Astrocyte of the cerebellum (primary cell): ENCODE results near the gene COL11A2.

Experiments
- DNase-seq: peaks from one replicate; pipeline ENCODE4 v3.0.0-alpha.2; 2011; ENCODE audit warnings: low read depth
- H3K4me3 ChIP-seq: 2 replicates; pipeline ENCODE4 v1.5.1; 2011; ENCODE audit warnings: mild to moderate bottlenecking, low read depth, low read length, moderate library complexity
- in situ Hi-C: cut with HindIII; loops from 2 replicates; pipeline ENCODE4 v1.10.0; 2017; ENCODE audit warnings: low sequenced_read_pairs
- TF ChIP-seq, protein P1 (sequence below): IDR thresholded peaks from 2 replicates; pipeline ENCODE4 v1.5.1; 2012; ENCODE audit warnings: low read length, low read depth, moderate library complexity, mild to moderate bottlenecking; ENCODE audit errors: missing control alignments

The COL11A2 gene

GRCh38 chr6:33161354-33162331 is 30.6 kb downstream of the COL11A2 start:
- H3K4me3 ChIP-seq = peak overlapping the region; percentile 29
- in situ Hi-C loops = no loop called here
- DNase-seq = no peak
- TF ChIP-seq, protein P1, sequence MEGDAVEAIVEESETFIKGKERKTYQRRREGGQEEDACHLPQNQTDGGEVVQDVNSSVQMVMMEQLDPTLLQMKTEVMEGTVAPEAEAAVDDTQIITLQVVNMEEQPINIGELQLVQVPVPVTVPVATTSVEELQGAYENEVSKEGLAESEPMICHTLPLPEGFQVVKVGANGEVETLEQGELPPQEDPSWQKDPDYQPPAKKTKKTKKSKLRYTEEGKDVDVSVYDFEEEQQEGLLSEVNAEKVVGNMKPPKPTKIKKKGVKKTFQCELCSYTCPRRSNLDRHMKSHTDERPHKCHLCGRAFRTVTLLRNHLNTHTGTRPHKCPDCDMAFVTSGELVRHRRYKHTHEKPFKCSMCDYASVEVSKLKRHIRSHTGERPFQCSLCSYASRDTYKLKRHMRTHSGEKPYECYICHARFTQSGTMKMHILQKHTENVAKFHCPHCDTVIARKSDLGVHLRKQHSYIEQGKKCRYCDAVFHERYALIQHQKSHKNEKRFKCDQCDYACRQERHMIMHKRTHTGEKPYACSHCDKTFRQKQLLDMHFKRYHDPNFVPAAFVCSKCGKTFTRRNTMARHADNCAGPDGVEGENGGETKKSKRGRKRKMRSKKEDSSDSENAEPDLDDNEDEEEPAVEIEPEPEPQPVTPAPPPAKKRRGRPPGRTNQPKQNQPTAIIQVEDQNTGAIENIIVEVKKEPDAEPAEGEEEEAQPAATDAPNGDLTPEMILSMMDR = peak; percentile 87

DNA sequence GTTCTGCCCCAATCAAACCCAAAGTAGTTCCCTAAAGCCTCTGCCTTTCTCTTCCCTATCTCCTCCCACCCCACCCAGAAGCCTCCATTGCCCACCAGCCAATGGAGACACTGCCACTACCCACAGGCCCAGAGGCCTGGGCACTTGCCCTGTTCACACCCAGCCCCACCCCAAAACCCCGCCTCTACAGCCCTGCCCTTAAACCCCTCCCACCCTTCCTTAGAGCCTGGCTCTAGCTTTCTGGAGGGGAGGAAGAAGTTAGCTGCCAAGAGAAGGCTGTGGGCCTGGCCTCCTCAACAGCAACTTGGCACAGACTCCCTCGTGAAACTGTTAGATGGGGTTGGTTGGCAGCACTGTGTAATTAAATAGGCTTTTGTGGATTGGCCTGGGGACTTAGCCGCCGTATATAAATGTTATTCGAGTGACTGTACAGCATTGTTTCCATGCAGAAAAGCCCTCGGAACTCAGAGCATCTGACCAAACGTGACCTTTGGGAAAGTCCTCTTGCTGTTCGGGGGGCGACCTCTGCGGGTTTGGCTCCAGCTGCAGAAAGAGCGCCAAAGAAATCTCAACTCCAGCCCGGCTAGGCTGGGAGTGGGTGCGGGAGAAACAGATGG is 31.4 kb downstream of the COL11A2 start:
- in situ Hi-C loops = no loop called here
- DNase-seq = peak; percentile 85
- TF ChIP-seq, protein P1 = no peak
- no peak overlapping the region for H3K4me3 ChIP-seq

- no peak for DNase-seq
- in situ Hi-C loops = no loop called here
- TF ChIP-seq, protein P1 = no peak
- no peak overlapping the region for H3K4me3 ChIP-seq
These were observed 32.2 kb downstream of the COL11A2 start for GRCh38 chr6:33160096-33160495.

- TF ChIP-seq, protein P1 = no peak
- H3K4me3 ChIP-seq = no peak overlapping the region
- no peak for DNase-seq
- in situ Hi-C loops = no loop called here
These were observed 35.3 kb downstream of the COL11A2 start for GRCh38 chr6:33156964-33157363.

DNA sequence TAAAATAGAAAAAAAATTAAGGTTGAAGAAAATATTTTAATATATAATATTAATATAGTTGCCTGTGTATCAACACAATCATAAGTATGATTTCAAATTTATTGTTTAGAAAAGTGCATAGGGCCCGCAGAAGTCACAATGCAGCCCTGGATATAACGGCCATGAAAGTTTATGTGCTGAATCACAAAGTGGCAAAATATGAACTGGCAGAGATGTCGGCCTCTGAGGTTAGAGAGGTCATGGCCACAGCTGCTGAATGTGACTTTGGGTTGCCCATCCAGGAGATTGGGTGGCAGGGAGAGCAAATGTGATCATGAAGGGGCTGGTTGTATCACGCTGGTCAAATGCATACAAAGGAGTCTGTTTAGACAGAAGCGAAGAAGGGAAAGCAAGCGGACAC is 35.7 kb downstream of the COL11A2 start:
- in situ Hi-C loops = no loop called here

DNA sequence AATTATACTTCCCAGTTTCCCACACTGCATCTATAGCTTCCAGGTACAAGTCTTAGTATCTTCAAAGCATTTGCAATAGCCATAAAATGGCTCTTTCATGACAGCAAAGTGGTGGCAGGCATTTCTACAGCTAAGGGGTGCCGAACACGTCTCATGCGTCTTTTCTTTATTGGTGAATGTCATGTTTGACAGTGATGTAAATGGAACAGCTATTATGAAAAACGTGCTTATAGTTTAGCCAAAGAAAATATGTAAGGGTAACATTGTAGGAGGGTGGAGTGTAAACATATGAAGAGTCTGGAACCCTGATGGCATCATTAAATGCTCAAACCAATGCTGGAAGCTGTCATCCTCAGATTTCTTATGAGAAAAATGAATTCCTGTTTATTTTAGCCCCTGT is 37.9 kb downstream of the COL11A2 start:
- TF ChIP-seq, protein P1 = no peak
- H3K4me3 ChIP-seq = no peak overlapping the region
- no peak for DNase-seq
- in situ Hi-C loops = no loop called here

More for the DNA sequence above, 35.7 kb downstream of the COL11A2 start:
- no peak for DNase-seq
- TF ChIP-seq, protein P1 = no peak
- no peak overlapping the region for H3K4me3 ChIP-seq
